Stimulated activated CD4-positive, alpha-beta T cell treated with anti-CD3 and anti-CD28 coated beads, Interleukin-4, amount 100 ng/mL, for 1 hour (primary cell): ENCODE results near the gene GPRIN3.
"Not testable (repeated sequence)": the region's sequence is repeated elsewhere in the genome, so short reads cannot be mapped to it uniquely, and the experiment has no call there.

Source experiments
- DNase-seq: peaks from one replicate; pipeline ENCODE4 v3.0.0-alpha.2; 2020

The GPRIN3 gene

GRCh38 chr4:89204624-89205023 is 103.0 kb downstream of the GPRIN3 start:
- no peak for DNase-seq

DNA sequence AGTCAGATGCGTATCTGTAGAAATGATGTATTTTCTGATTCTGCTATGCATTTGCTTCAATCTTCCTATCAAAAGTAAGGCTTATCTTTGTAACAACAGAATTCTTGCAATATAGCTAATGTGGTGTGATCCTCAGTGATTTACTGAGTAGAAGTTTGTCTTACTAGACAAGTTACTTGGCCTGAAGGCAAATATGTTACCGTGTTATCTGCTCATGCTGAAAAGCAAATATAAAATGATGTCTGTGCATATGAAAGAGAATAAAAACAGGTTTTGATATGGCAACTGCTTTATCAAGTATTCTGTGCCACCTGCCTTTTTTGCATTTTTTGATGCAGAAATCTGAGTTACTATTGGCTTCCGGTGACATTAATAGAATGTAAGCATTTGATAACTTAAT is 103.7 kb downstream of the GPRIN3 start:
- DNase-seq = no peak

DNA sequence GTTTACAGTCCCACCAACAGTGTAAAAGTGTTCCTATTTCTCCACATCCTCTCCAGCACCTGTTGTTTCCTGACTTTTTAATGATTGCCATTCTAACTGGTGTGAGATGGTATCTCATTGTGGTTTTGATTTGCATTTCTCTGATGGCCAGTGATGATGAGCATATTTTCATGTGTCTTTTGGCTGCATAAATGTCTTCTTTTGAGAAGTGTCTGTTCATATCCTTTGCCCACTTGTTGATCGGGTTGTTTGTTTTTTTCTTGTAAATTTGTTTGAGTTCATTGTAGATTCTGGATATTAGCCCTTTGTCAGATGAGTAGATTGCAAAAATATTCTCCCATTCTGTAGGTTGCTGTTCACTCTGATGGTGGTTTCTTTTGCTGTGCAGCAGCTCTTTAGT is 108.2 kb downstream of the GPRIN3 start:
- DNase-seq = not testable (repeated sequence)

DNA sequence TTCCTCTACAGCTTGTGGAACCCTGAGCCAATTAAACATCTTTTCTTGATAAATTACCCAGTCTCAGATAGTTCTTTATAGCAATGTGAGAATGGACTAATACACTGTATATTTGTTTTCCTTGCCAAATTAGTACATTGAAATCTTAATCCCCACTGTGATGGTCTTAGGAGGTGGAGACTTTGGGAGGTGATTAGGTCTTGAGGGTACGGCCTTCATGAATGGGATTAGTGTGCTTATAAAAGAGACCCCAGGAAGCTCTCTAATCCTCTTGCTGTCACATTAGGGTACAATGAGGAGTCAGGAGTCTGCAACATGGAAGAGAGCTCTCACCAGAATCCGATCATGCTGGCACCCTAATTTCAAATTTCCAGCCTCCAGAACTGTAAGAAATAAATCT is 109.7 kb downstream of the GPRIN3 start:
- no peak for DNase-seq

GRCh38 chr4:89196745-89197144 is 110.9 kb downstream of the GPRIN3 start:
- DNase-seq = no peak

- DNase-seq = no peak
These were observed 111.4 kb downstream of the GPRIN3 start for GRCh38 chr4:89196056-89196674.

- DNase-seq = no peak
These were observed 113.8 kb downstream of the GPRIN3 start for GRCh38 chr4:89193843-89194242.
